K562 (cell line): Measurements from ENCODE around the gene SLC34A3.

Experiments used
- BACH1 ChIP-seq: fragments of 200-800 bp; sonication (Bioruptor generic); IDR thresholded peaks from 2 replicates; pipeline ENCODE4 v1.6.1; 2016; ENCODE audit warnings: missing genetic modification characterization, missing compliant biosample characterization
- BRCA1 ChIP-seq, 2 experiments: fragments of 450-650 bp in 1 of 2; sonication (generic) in 1 of 2; formaldehyde crosslinking in 1 of 2; IDR thresholded peaks; 2 replicates each; pipeline versions ENCODE4 v1.5.0 to v1.6.1; 2017 to 2020; ENCODE audit warnings: mild to moderate bottlenecking in 1 of 2, missing genetic modification reagents in 1 of 2
- CBX8 ChIP-seq: fragments of 200-600 bp; sonication (generic); IDR thresholded peaks from 2 replicates; pipeline ENCODE4 v1.6.1; 2012; ENCODE audit warnings: borderline replicate concordance, mixed run types, low read depth, mild to moderate bottlenecking, moderate library complexity, mixed read lengths, low read length, control low read depth, inconsistent platforms; ENCODE audit not compliant: poor library complexity, severe bottlenecking; ENCODE audit errors: extremely low read depth
- EZH2 ChIP-seq: IDR thresholded peaks from 2 replicates; pipeline ENCODE4 v1.6.1; 2012; ENCODE audit warnings: low read depth, mild to moderate bottlenecking, inconsistent platforms, low read length, borderline replicate concordance
- FOSL1 ChIP-seq: fragments of 200-800 bp; sonication (Bioruptor generic); conservative IDR thresholded peaks from 2 replicates; pipeline ENCODE4 v1.6.1; 2016; ENCODE audit warnings: missing genetic modification characterization, missing compliant biosample characterization
- POLR2AphosphoS5 ChIP-seq: IDR thresholded peaks from 2 replicates; pipeline ENCODE4 v1.6.1; 2011; ENCODE audit warnings: mild to moderate bottlenecking, low read depth, low read length, moderate library complexity; ENCODE audit not compliant: control insufficient read depth, insufficient read depth
- TAF1 ChIP-seq: IDR thresholded peaks from 2 replicates; pipeline ENCODE4 v1.6.1; 2011; ENCODE audit warnings: mild to moderate bottlenecking, low read length, moderate library complexity; ENCODE audit not compliant: insufficient read depth, control insufficient read depth, severe bottlenecking; ENCODE audit errors: extremely low read depth
- ZC3H8 ChIP-seq: fragments of 450-650 bp; IDR thresholded peaks from 2 replicates; pipeline ENCODE4 v1.6.1; 2017
- TF ChIP-seq, protein P1 (sequence below): sonication (generic); formaldehyde crosslinking; IDR thresholded peaks from 2 replicates; pipeline ENCODE4 v1.8.0; 2022; ENCODE audit warnings: missing genetic modification reagents, mild to moderate bottlenecking, moderate library complexity, borderline replicate concordance

GRCh38 chr9:137226338-137227053 is 4.2 kb upstream of the SLC34A3 start:
- TF ChIP-seq BACH1 (no peak), FOSL1 (no peak), POLR2AphosphoS5 (no peak), CBX8 (no peak), EZH2 (no peak), BRCA1 (IDR thresholded peaks at IDR 0.05) (no peak), BRCA1 (CRISPR knock-in tag; IDR thresholded peaks at IDR 0.05) (no peak), TAF1 (no peak), ZC3H8 (no peak)
- TF ChIP-seq, protein P1, sequence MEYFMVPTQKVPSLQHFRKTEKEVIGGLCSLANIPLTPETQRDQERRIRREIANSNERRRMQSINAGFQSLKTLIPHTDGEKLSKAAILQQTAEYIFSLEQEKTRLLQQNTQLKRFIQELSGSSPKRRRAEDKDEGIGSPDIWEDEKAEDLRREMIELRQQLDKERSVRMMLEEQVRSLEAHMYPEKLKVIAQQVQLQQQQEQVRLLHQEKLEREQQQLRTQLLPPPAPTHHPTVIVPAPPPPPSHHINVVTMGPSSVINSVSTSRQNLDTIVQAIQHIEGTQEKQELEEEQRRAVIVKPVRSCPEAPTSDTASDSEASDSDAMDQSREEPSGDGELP (CRISPR knock-in tag), result no peak
